ENCODE measurements around the gene CD33. TPM values are rescaled to one million over a fixed set of nuclear protein-coding genes. Genes with fewer than 3 reads are reported as not detected.

CD33 gene
- total and polyA plus RNA-seq, 2 of the 8 experiments (the other 6 are each of a cell fraction or from before 2014, with no cell fraction given), result 0.06 TPM; not detected in 1

GRCh38 chr19:51200071-51200666 is 24.7 kb upstream of the CD33 start (continued):
- TF ChIP-seq CTCF (IDR thresholded peaks at IDR 0.05; ENCODE audit: control extremely low read depth in 1 of 3, insufficient read depth in 1 of 3, low read depth in 1 of 3, low read length in 3 of 3) (no peak), TEAD4 (IDR thresholded peaks at IDR 0.05; ENCODE audit: low read depth, low read length) (no peak)
